NCI-H1930 (cell line): ENCODE results near the gene NCF4.

Experiments
- DNase-seq, 2 experiments: peaks; one replicate each; lab custom pipeline; 2025; lab: John Stamatoyannopoulos, UW

NCF4 gene

GRCh38 chr22:36860821-36861659, at the start of gene NCF4:
TSS of gene NCF4 (plus strand) at chr22:36861006. CDS start at chr22:36861172, 166 bp downstream.
- no peak for DNase-seq

GRCh38 chr22:36811094-36811800, 49.6 kb upstream of the NCF4 start:
- DNase-seq, result no peak

- no peak for DNase-seq
Measured at GRCh38 chr22:36814801-36815200, 46.0 kb upstream of the NCF4 start.

- no peak for DNase-seq
Measured at GRCh38 chr22:36815558-36816338, 45.1 kb upstream of the NCF4 start.

- no peak for DNase-seq
Measured at GRCh38 chr22:36816339-36816635, 44.5 kb upstream of the NCF4 start.

DNA sequence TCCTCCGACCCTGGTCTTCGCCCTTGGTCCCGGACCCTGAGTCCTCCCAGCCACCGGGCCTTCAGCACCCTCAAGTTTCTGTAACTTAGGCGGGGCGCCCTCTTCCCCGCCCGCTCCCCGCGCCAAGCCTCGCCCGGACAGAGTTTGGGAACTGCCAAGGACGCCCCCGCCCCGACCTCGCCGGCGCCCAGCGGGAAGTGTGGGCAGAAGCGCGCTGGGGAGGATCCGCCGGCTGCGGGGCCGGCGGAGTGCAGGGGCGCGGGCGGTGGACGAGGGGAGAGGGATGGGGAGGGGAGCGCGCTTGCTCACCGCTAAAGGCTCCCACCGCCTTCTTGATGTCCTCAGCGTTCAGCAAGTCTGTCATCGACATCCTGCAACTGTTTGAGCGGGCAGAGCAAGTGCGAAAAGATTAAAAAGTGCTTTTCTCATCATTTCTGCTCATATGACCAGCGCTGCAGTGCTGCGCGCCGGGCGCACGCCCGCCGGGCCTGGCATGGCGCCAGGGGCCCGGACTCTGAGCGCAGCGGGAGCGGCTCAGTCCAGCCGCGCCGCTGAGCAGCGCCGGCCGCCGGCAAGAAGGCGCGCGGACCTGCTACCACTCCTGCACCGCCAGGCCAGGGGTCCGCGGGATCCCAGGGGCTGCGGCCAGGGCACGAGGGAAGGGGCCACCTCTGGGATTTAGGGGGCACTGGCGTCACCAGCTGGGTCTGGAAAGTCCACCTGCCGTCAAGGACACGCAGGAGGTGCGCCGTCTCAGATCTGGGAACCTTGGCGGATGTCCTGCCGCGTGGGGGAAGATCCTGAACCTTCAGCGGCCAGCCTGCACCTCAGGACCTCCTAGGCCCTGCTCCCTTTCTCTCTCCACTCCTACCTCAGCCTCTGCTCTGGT, 43.9 kb upstream of the NCF4 start, which contains the start of gene PVALB:
Gene PVALB, minus strand, starts transcription at position 400 of the 889 bp plus-strand sequence. Its CDS starts 30 bp downstream, at position 370.
- peak in 1 of 2 experiments; percentile 9 for DNase-seq

- no peak for DNase-seq
Measured at GRCh38 chr22:36817525-36817848, 43.3 kb upstream of the NCF4 start.

DNA sequence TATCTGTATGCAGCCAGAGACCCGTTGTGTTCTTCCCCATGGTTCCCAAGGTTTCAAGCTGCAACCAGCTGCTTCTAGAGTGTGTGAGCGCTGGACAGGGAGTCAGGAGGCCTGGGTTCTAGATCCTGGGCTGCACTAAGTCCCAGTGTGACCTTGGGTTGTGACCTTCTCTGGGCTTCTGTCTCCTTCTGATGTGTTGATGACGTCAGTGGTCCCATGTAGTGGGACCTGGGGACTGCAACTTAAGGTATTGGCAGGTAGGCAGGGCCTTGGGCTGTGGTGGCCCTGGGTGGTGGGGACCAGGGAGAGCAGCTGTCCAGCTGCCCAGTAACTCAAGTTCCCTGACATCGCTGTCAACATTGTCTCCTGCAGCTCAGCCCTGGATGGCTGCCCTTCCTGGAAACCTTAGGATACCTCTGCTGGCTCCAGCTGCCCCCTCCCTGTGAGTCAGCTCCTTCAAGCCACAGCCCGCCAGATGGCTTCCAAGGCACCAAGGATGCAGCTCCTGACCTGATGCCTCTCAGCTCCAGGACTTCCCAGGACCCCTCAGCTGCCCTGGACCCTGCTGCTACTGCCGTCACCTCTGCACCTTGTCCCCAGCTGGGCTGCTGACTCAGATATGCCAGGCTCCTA, 42.7 kb upstream of the NCF4 start:
- no peak for DNase-seq

GRCh38 chr22:36819112-36819511, 41.7 kb upstream of the NCF4 start:
- no peak for DNase-seq

DNA sequence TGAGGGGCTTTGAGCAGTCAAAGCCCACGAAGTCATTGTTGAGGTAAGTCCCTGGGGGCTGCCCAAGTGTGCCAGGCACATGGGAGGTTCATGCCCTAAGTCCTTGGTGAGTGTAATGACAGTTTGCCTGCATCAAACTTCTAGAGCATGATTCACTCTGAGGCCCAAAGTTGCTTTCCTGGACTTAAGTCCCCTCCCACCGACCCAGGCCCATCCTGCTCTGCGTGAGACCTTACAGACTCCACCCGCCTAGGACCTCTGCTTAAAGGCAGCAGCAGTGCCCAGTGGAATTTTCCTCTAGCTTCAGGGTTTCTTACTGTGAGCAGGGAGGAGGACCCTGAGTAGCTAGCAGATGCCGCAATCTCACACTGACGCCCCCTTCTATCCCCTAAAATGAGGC, 38.2 kb upstream of the NCF4 start:
- no peak for DNase-seq

DNA sequence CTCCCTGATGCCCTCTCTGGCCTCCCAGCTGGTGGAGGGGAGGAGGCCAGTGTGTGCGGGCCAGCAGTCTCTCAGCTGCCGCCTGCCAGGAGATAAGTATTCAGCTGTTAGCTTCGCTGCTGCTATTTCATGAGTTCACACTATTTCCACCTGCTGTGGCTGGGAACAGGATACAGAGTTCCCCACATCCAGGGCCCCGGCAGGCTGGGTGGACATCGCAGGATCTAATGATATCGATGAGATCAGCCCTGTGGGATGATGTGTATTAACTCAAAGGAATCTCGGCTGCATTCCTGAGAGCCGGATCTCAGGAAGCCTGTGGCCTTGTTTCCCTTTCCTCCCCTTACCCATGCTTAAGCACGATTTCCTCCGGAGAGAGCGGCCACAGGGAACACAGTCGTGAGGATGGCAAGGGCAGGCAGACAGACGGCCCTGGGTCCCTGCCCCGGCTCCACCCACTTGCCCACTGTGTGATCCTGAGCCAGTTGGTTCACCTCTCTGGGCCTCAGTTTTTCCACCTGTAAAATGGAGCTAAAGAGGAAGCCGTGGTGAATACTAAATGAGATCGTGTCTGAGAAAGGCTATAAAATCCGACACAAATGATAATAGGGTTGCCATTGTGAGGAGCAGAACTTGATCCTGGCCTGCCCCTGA, 37.5 kb upstream of the NCF4 start:
- DNase-seq, result no peak

DNA sequence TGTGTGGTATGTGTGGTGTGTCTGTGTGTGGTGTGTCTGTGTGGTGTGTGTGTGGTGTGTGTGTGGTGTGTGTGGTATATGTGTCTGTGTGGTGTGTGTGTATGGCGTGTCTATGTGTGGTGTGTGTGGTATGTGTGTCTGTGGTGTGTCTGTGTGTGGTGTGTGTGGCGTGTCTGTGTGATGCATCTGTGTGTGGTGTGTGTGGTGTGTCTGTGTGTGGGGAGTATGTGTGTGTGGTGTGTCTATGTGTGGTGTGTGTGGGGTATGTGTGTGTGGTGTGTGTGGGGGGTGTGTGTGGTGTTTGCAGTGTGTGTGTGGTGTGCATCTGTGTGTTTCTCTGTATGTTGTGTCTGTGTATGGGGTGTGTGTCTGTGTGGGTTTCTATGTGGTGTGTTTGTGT, 36.2 kb upstream of the NCF4 start:
- DNase-seq, result no peak

DNA sequence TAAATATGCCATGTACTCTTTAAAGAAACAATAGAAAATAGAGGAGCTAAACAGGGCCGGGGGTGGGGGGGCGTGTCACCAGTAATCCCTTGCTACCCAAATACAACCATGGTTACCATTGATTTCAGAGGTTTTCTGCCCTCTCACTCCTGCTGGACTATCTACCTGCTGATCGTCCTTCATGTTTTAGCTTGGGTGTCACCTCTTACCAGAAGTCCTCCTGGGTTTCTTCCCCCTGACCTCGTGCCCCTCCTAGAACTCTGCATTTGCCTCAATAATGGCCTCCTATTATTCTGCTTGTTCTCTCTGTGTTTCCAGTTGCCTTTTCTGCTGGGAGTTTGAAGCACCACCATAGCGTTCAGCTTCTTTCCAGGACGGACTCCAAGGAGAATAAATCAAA, 34.5 kb upstream of the NCF4 start:
- no peak for DNase-seq

DNA sequence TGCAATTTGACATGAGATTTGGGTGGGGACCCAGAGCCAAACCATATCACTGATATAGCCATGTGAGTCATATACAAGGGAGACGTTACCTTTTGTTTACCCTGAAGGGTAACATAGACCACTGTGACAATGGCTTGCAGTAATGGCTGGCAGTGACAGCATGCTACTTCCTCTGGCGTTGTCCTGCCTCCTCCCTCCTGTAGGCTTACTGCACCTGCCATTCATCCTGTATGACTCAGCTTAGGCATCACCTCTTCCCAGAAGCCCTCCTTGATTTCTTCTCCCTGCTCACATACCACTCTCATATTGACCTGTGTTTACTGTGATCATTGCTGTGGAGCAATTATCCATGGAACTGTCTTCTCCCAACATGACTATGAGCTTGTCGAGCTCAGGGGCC, 32.0 kb upstream of the NCF4 start:
- DNase-seq, result no peak

DNA sequence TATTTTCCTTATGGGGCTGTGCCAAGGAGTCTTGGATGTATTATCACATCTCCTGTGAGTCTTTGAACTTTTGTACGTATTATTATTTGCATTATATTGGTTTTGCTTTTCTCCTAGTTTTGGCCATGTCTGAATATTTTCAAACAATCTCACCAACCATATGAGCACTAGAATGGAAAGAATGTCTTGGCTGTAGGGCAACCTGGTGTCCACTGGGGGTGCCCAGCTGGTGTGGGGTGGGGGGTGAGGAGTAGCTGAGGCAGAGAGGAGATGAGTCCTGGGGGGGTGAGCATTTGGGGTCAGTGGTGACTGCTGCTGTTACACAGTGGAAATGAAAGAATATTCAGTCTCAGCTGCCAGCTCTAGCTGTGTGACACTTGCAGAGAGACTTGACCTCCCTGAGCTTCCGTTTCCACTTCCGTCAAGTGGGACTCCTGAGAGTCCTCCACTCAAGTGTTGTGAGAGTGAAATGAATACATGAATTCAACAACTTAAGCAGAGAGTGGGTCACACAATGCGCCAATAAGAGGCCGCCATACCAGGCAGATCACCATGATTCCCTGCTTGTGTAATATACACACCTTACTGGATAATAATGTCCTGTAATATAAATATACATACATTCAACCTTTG, 31.3 kb upstream of the NCF4 start:
- DNase-seq, result no peak

DNA sequence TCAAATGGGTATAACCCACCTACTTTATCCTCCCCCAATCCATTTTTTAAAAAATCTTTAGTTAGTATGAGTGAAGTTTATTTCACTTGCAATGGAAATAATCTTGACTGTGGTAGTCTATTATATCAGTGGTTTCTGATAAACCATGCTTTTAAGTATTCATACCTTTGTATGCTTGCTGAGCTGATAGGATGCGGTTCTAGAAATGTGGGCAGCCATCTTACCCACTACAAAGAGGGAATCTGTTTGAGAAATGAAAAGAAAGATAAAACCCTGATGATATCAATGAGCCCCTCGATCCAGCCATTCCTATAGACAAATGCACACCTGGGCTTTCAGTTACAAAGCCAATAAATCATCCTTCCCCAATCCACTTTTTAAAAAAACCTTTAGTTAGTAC, 30.2 kb upstream of the NCF4 start:
- no peak for DNase-seq

DNA sequence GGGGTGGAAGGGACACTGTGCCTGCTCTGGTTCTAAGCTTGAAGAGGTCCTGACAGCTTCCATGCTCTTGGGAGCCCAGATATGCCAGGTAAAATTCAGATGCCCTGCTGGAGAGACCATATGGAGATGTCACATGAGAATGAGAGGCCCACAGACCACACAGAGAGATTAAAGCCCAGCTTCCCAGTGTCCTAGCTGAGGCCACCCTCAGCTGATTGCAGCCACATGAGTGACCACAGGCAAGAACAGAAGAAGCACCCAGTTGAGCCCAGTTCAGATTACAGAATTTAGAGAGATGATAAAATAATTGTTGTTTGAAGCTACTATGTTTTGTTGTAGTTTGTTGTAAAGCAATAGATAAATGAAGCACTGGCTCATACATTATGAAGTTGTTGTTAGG, 29.6 kb upstream of the NCF4 start:
- no peak for DNase-seq

DNA sequence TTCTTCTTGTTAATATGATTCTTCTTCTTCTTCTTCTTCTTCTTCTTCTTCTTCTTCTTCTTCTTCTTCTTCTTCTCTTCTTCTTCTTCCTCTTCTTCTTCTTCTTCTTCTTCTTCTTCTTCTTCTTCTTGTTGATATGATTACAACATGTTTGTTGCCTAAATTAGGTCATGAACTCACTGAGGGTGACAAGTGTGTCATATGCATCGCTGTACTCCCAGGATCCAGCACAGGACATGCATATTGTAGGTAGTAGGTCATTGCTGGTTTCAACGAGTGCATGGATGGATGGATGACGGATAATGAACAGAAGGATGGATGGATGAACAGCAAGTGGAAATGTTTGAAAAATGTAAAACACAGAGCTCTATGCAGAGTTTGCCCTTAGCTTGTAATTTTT, 29.1 kb upstream of the NCF4 start:
- DNase-seq, result no peak

GRCh38 chr22:36833073-36833472, 27.7 kb upstream of the NCF4 start:
- DNase-seq, result no peak

- DNase-seq, result no peak
Measured at GRCh38 chr22:36835903-36836302, 24.9 kb upstream of the NCF4 start.
